AG10803 (cell line): ENCODE data around the gene ARHGAP28.

Experiments
- DNase-seq: peaks from one replicate; pipeline ENCODE4 v3.0.0; 2010; ENCODE audit warnings: low read depth
- H3K4me3 ChIP-seq: 2 replicates; pipeline ENCODE4 v1.5.1; 2011; ENCODE audit warnings: mild to moderate bottlenecking, low read length, control low read depth
- TF ChIP-seq, protein P1 (sequence below): conservative IDR thresholded peaks from 2 replicates; pipeline ENCODE4 v1.5.1; 2011; ENCODE audit warnings: mild to moderate bottlenecking, low read length, control low read depth, inconsistent platforms

ARHGAP28 gene

DNA sequence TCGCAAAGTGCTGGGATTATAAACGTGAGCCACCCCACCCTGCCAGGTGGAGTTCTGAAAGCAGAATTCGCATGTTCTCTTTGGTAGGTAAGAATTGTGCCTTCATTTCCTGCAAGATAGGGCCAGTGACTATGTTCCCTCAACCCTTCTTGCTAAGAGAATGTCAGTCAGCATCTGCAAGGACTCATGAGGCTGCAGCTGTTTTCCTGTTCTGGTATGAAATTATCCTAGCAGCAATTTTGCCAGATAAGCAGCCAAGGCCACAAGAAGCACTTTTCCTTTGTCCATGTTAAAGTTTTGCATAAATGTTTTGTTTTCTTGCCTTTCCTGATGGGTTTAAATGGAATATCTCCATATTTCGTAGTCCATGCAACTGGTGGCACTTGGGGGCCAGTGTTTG lies 6.8 kb upstream of the ARHGAP28 start:
- no peak overlapping the region for H3K4me3 ChIP-seq
- no peak for DNase-seq
- TF ChIP-seq, protein P1, sequence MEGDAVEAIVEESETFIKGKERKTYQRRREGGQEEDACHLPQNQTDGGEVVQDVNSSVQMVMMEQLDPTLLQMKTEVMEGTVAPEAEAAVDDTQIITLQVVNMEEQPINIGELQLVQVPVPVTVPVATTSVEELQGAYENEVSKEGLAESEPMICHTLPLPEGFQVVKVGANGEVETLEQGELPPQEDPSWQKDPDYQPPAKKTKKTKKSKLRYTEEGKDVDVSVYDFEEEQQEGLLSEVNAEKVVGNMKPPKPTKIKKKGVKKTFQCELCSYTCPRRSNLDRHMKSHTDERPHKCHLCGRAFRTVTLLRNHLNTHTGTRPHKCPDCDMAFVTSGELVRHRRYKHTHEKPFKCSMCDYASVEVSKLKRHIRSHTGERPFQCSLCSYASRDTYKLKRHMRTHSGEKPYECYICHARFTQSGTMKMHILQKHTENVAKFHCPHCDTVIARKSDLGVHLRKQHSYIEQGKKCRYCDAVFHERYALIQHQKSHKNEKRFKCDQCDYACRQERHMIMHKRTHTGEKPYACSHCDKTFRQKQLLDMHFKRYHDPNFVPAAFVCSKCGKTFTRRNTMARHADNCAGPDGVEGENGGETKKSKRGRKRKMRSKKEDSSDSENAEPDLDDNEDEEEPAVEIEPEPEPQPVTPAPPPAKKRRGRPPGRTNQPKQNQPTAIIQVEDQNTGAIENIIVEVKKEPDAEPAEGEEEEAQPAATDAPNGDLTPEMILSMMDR, result no peak

DNA sequence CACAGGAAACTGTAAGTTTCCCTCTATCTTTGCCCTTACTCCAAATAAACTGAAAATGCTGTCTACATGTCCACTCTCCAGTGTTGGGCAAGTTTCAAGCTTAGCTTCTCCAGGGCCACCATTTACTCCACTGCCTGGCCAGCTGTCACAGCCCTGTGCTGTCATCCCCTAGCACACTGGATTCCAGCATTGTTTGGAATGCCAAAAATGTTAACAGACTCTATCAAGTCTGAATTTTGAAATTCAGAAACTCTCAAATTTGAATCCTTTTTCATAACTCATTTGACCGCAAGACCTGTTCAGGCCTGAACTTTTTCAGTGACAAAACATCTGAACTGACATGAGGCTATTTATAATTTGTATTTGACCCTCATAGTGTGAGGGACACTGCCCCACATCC lies 5.2 kb upstream of the ARHGAP28 start:
- no peak for DNase-seq
- H3K4me3 ChIP-seq, result no peak overlapping the region
- TF ChIP-seq, protein P1, result no peak

DNA sequence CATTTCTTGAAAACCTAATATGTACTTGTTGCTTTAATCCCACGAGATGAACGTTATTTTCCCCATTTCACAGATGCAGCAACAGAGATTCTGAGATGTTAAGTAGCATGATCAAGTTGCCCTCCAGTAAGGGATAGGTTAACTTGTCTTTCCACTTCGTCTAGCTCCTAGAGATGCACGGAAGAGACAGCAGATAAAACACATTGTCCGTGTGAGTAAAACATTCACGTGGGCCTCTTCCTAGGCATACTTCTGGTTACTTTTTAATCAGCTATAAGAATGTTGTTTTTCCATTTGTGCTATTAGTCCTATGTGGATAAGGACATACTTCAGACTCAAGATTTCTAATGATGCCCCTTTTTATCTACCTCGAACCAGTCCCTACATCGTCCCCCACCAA lies 1.2 kb upstream of the ARHGAP28 start:
- DNase-seq, result no peak

DNA sequence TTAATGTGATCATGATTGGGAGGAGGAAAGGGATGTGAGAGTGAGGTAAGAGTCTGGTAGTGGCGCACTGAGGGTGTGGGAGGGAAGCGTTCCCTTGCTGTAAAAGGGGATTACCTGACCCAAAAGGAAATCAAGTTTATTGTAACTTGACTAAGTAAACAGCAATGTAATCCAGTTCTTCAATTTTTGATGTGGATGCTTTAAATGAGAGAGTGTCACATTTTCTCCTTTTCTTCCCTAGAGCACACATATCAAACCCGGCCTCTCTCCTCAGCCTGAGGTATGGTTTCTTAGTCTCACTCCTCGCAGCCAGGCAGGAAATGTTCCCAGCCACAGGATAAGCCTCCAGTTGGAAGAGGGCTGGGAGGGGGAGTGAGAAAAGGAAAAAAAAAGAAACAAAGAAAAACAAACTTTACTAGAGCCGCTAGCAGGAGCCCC lies 688 bp upstream of the ARHGAP28 start:
- H3K4me3 ChIP-seq, result peak overlapping the region; percentile 59
- no peak for DNase-seq
- TF ChIP-seq, protein P1, result no peak

More for the DNA sequence above, 1.2 kb upstream of the ARHGAP28 start:
- TF ChIP-seq, protein P1, result no peak
- no peak overlapping the region for H3K4me3 ChIP-seq

GRCh38 chr18:6730416-6731221 lies 1.1 kb downstream of the ARHGAP28 start:
- peak overlapping the region; percentile 59 for H3K4me3 ChIP-seq
- TF ChIP-seq, protein P1, result no peak
- no peak for DNase-seq

GRCh38 chr18:6731222-6731596 lies 1.7 kb downstream of the ARHGAP28 start:
- TF ChIP-seq, protein P1, result no peak
- no peak overlapping the region for H3K4me3 ChIP-seq
- DNase-seq, result peak; percentile 86

DNA sequence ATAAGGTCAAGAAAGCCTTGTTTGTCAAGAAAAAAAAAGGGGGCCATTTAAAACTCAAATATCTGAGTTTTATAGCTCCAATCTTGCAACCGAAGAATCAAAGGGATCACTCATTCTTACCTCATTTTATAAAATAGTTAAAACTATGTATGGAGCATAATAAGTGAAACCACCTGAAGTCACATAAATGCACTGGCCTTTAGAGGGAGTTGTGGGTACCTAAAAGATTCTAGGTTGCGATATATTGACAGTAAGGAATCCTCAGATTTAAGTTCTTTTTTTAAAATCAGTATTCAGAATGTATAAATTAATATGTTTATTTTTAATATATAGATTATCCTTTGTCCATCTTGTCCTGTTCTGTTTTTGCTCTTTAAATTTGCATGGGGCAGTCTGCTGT lies 3.4 kb downstream of the ARHGAP28 start:
- TF ChIP-seq, protein P1, result no peak
- H3K4me3 ChIP-seq, result no peak overlapping the region
- DNase-seq, result no peak
